ENCODE results near the gene WDR86. TPM values are rescaled to one million over a fixed set of nuclear protein-coding genes. Genes with fewer than 3 reads are reported as not detected.

The WDR86 gene
- total RNA-seq, 4 donors from 2014 or later: 17.2 to 41.5 (median 22.1) TPM

- no peak for TF ChIP-seq CTCF (IDR thresholded peaks at IDR 0.05)
- DNase-seq (ENCODE audit: low spot score): no peak
- ATAC-seq (ENCODE audit: low FRiP score): no peak
These were observed 60.9 kb downstream of the WDR86 start for GRCh38 chr7:151348970-151349369.

GRCh38 chr7:151347200-151347599 is 62.6 kb downstream of the WDR86 start:
- ATAC-seq (ENCODE audit: low FRiP score) (no peak), DNase-seq (ENCODE audit: low spot score) (no peak)
- no peak for TF ChIP-seq CTCF (IDR thresholded peaks at IDR 0.05)

- ATAC-seq (ENCODE audit: low FRiP score) (no peak), DNase-seq (ENCODE audit: low spot score) (no peak)
- no peak for TF ChIP-seq CTCF (IDR thresholded peaks at IDR 0.05)
These were observed 63.4 kb downstream of the WDR86 start for GRCh38 chr7:151346470-151346769.

- DNase-seq (ENCODE audit: low spot score): no peak
- ATAC-seq (ENCODE audit: low FRiP score): no peak
- TF ChIP-seq CTCF (IDR thresholded peaks at IDR 0.05): no peak
These were observed 64.0 kb downstream of the WDR86 start for GRCh38 chr7:151345576-151346469.

- TF ChIP-seq CTCF (IDR thresholded peaks at IDR 0.05): no peak
- DNase-seq (ENCODE audit: low spot score): no peak
- ATAC-seq (ENCODE audit: low FRiP score): no peak
These were observed 66.3 kb downstream of the WDR86 start for GRCh38 chr7:151343516-151343915.

GRCh38 chr7:151342811-151343210 is 67.0 kb downstream of the WDR86 start:
- no peak for TF ChIP-seq CTCF (IDR thresholded peaks at IDR 0.05)
- ATAC-seq (ENCODE audit: low FRiP score) (no peak), DNase-seq (ENCODE audit: low spot score) (no peak)

- TF ChIP-seq CTCF (IDR thresholded peaks at IDR 0.05): no peak
- no peak for ATAC-seq (ENCODE audit: low FRiP score)
These were observed 67.7 kb downstream of the WDR86 start for GRCh38 chr7:151342102-151342646.

More at GRCh38 chr7:151342102-151342646, 67.7 kb downstream of the WDR86 start:
- DNase-seq (ENCODE audit: low spot score): no peak

Data from omental fat pad (tissue), 4 donors.